Activated CD8-positive, alpha-beta T cell treated with anti-CD3 and anti-CD28 coated beads for 36 hours (primary cell): ENCODE measurements around the gene DDX10. TPM values are rescaled to one million over a fixed set of nuclear protein-coding genes. Genes with fewer than 3 reads are reported as not detected.

ENCODE experiments used
- ATAC-seq: fragments of 200-7000 bp; cut with Tn5 transposase; one replicate; pipeline ENCODE4 v1.10.0; 2021; ENCODE audit warnings: mild to moderate bottlenecking, moderate library complexity
- CTCF ChIA-PET: fragments of 350-600 bp; sonication (Branson Sonifier 250); formaldehyde crosslinking; loops from one replicate; lab custom pipeline; 2021; ENCODE audit warnings: antibody characterized with exemption; lab: Charles Lee
- POLR2A ChIA-PET: fragments of 350-600 bp; sonication (Branson Sonifier 250); formaldehyde crosslinking; loops from one replicate; lab custom pipeline; 2021; ENCODE audit warnings: antibody characterized with exemption; lab: Charles Lee
- DNase-seq: peaks from one replicate; pipeline ENCODE4 v3.0.0-alpha.2; 2020
- H3K27ac Mint-ChIP-seq: one replicate; pipeline ENCODE4 v1.8.0; 2021; ENCODE audit warnings: mild to moderate bottlenecking, mixed read lengths
- H3K27me3 Mint-ChIP-seq: one replicate; pipeline ENCODE4 v1.8.0; 2021; ENCODE audit warnings: mixed read lengths
- H3K36me3 Mint-ChIP-seq: one replicate; pipeline ENCODE4 v1.8.0; 2021; ENCODE audit warnings: low read depth, mixed read lengths
- H3K4me1 Mint-ChIP-seq: one replicate; pipeline ENCODE4 v1.8.0; 2021; ENCODE audit warnings: low read depth, mixed read lengths
- H3K4me3 Mint-ChIP-seq: one replicate; pipeline ENCODE4 v1.8.0; 2021; ENCODE audit warnings: mild to moderate bottlenecking, moderate library complexity, mixed read lengths
- H3K9me3 Mint-ChIP-seq: one replicate; pipeline ENCODE4 v1.8.0; 2021; ENCODE audit warnings: mixed read lengths
- intact Hi-C: fragments of 100-400 bp; cut with micrococcal nuclease; formaldehyde crosslinking; loops from one replicate; pipeline ENCODE4 v1.10.0; 2022
- total RNA-seq, 2 experiments: library from RNA; stranded (reverse); gene quantifications; one replicate each; pipeline ENCODE4 v1.2.3, GENCODE V29; 2021
- TF ChIP-seq, protein P1 (sequence below): fragments of 200-600 bp; IDR thresholded peaks from one replicate; pipeline ENCODE4 v1.8.0; 2022; ENCODE audit warnings: antibody characterized with exemption, mild to moderate bottlenecking

Gene DDX10
- total RNA-seq, 2 experiments from 2014 or later = 45.4 to 46.3 TPM

DNA sequence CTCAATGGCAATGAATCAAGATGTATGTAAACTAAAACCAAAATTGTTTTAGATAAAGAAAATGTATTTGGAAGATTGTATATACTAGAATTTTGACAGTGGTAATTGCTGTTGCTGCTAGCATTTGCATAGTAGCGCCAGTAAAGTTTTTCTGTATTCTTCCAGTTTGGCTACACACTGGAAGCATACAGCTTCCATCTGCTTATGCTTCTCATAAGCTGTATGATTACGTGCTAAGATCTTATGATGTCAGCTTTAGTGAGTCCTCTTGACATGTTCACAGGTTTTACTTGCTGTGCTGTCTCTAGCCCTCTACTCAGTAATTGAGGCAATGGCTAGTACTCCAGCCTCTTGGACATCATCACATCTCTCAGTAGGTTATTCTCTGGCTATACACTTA lies 256.3 kb downstream of the DDX10 start:
- DNase-seq (no peak), ATAC-seq (no peak)
- Mint-ChIP-seq H3K4me3 (no peak overlapping the region), H3K27ac (no peak overlapping the region), H3K4me1 (no peaks in the 10 kb centered on the region), H3K9me3 (no peaks in the 10 kb centered on the region), H3K27me3 (no peaks in the 10 kb centered on the region), H3K36me3 (peaks cover 25% of the 10 kb centered on the region)
- intact Hi-C loops = no loop called here
- CTCF ChIA-PET = no interaction called here
- POLR2A ChIA-PET = no interaction called here
- TF ChIP-seq, protein P1, sequence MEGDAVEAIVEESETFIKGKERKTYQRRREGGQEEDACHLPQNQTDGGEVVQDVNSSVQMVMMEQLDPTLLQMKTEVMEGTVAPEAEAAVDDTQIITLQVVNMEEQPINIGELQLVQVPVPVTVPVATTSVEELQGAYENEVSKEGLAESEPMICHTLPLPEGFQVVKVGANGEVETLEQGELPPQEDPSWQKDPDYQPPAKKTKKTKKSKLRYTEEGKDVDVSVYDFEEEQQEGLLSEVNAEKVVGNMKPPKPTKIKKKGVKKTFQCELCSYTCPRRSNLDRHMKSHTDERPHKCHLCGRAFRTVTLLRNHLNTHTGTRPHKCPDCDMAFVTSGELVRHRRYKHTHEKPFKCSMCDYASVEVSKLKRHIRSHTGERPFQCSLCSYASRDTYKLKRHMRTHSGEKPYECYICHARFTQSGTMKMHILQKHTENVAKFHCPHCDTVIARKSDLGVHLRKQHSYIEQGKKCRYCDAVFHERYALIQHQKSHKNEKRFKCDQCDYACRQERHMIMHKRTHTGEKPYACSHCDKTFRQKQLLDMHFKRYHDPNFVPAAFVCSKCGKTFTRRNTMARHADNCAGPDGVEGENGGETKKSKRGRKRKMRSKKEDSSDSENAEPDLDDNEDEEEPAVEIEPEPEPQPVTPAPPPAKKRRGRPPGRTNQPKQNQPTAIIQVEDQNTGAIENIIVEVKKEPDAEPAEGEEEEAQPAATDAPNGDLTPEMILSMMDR = no peak

DNA sequence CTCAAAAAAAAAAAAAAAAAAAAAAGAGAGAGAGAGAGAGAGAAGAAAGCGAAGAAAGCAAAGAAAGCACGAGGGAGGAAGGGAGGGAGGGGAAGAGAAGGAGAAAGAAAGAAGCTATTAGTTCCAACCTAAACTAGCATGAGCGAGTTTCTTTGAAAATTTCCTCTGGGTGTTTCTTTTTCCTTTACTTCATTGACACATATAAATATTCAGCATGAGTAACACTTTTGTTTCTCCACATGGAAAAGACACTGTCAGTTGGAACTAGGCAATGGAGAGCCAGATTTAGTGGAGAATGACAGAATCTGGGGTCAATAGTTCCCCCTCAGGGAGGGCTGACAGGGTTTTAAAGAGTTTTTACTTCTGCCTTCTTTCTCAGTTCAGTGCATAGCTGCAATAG lies 257.4 kb downstream of the DDX10 start:
- intact Hi-C loops = no loop called here
- no peak for ATAC-seq
- H3K27ac Mint-ChIP-seq = no peak overlapping the region
- ChIA-PET CTCF (no interaction called here), POLR2A (no interaction called here)
- H3K27me3 Mint-ChIP-seq = no peaks in the 10 kb centered on the region
- peaks cover 22% of the 10 kb centered on the region for H3K36me3 Mint-ChIP-seq
- H3K4me1 Mint-ChIP-seq = no peaks in the 10 kb centered on the region
- TF ChIP-seq, protein P1 = no peak
- H3K9me3 Mint-ChIP-seq = no peaks in the 10 kb centered on the region
- DNase-seq = no peak
- no peak overlapping the region for H3K4me3 Mint-ChIP-seq

DNA sequence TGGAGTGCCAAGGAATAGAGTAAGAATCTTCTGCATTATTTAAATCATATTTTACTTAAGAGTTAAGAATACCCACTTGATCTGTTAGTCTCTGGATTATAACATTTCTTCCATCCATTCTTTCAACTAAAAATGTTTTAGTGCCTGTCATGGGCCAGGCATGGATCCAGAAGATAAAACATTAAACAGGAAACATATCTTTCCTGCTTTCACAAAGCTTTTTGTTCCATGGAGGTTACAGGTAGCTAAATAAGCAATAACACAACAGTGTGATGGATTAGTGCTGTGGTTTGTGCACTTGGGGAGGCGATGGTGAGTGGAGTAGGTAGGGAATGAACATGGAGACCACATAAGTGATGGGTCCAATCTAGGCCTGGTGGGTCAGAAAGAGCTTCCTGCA lies 258.5 kb downstream of the DDX10 start:
- DNase-seq (no peak), ATAC-seq (no peak)
- Mint-ChIP-seq H3K27me3 (no peaks in the 10 kb centered on the region), H3K9me3 (no peaks in the 10 kb centered on the region), H3K4me1 (peaks cover 2% of the 10 kb centered on the region), H3K4me3 (no peak overlapping the region), H3K27ac (no peak overlapping the region), H3K36me3 (peaks cover 24% of the 10 kb centered on the region)
- ChIA-PET CTCF (no interaction called here), POLR2A (no interaction called here)
- intact Hi-C loops = no loop called here
- TF ChIP-seq, protein P1 = no peak

DNA sequence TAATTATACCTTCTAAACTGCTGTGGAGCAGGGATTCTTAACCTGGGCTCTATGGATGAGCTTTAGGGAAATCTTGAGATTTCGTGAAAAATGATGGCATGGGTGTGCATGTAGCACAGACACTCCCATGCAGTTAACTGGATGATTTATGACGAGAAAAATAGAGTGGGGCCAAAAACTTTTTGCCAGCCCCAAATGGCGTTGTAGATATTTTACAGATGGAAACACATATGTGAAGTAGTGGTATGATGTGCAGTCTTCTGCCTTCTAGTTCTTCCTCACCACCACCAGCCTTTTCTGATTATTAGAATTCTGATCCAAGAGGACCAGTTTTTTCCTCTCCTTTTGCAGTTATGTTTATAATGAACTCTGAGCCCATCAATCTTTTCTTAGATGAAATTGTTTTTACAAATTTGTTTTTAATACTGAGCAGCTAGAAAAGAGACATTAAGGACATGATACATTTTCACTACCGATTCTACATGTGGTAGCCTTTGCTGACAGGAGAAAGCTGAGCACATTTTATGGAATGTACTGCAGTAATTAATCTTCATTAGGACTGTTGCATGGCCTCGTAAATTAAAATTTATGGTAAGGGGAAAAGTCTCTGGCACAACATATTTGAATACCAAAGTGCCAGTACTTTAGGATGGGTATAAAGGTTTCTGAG lies 261.4 kb downstream of the DDX10 start:
- TF ChIP-seq, protein P1 = no peak
- no peaks in the 10 kb centered on the region for H3K9me3 Mint-ChIP-seq
- DNase-seq = no peak
- ChIA-PET CTCF (interaction anchor here (0.8 kb wide), 1 partner anchor 15 kb away, joined by 3 read pairs; no protein-coding TSS in a partner anchor), POLR2A (no interaction called here)
- peaks cover 2% of the 10 kb centered on the region for H3K4me1 Mint-ChIP-seq
- no peaks in the 10 kb centered on the region for H3K27me3 Mint-ChIP-seq
- no peak for ATAC-seq
- intact Hi-C loops = no loop called here
- H3K27ac Mint-ChIP-seq = no peak overlapping the region
- peaks cover 14% of the 10 kb centered on the region for H3K36me3 Mint-ChIP-seq
- H3K4me3 Mint-ChIP-seq = no peak overlapping the region

DNA sequence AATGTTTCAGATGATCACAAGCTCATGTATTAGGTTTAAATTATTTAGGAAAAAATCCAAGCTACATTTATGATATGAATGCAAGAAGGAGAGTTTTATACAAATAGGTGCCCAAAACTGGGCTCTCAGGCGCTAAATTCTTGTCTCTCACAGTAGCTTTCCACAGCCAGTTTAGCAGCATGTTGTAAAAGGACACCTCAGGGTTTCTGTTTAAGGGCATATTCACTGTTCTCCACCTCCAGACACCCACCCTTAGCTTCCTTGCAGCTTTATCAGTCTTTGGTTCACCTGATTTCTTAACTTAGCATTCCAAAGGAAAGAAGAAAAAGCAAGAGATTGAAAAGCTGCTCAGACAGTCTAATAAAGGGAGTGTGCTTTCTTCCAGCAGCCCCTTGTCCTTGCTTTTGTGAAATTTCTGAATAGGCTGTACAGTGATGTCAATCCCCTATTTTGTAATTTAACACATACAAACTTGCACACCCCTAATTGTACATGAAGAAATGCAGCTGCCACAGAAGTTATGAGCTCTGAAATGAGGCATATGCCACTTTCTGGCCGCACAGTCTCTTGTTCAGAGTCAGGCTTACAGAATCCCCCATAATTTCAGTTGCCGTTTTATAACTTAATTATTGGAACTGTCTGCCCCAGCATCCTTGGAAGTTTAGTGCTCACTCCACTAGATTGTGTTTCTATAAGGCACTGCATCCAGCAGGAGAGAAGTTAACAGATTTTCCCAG lies 262.1 kb downstream of the DDX10 start:
- peaks cover 14% of the 10 kb centered on the region for H3K36me3 Mint-ChIP-seq
- peaks cover 2% of the 10 kb centered on the region for H3K4me1 Mint-ChIP-seq
- ATAC-seq (no peak), DNase-seq (no peak)
- POLR2A ChIA-PET = no interaction called here
- H3K9me3 Mint-ChIP-seq = no peaks in the 10 kb centered on the region
- no peaks in the 10 kb centered on the region for H3K27me3 Mint-ChIP-seq
- CTCF ChIA-PET = interaction anchor here (0.8 kb wide), 1 partner anchor 15 kb away, joined by 3 read pairs; no protein-coding TSS in a partner anchor
- intact Hi-C loops = no loop called here
- no peak overlapping the region for H3K27ac Mint-ChIP-seq
- TF ChIP-seq, protein P1 = no peak
- no peak overlapping the region for H3K4me3 Mint-ChIP-seq
